GM04504 (cell line): ENCODE results near the gene LRRC73.
A peak's percentile ranks its signal among the peaks of the same experiment; 100 is the strongest.
"Not testable (repeated sequence)": the region's sequence is repeated elsewhere in the genome, so short reads cannot be mapped to it uniquely, and the experiment has no call there.

Experiments
- DNase-seq: peaks from one replicate; pipeline ENCODE4 v3.0.0-alpha.2; 2012; ENCODE audit warnings: low read depth

LRRC73 gene

DNA sequence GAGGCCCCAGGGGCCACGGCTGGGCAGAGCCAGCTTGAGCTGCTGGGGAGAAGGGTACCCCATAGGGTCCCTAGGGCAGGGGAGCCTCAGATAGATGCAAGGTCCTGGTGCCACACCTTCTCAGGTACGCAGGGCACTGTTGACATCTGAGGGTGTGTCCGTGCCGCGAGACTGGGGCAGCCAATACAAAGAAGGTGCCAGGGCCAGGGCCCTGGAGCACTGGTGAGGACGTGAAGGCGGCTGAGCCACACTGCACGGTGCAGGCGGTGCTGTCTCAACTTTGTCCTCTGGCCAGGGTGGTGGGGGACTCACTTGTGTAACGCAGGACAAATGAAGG, 649 bp upstream of the LRRC73 start:
- no peak for DNase-seq

DNA sequence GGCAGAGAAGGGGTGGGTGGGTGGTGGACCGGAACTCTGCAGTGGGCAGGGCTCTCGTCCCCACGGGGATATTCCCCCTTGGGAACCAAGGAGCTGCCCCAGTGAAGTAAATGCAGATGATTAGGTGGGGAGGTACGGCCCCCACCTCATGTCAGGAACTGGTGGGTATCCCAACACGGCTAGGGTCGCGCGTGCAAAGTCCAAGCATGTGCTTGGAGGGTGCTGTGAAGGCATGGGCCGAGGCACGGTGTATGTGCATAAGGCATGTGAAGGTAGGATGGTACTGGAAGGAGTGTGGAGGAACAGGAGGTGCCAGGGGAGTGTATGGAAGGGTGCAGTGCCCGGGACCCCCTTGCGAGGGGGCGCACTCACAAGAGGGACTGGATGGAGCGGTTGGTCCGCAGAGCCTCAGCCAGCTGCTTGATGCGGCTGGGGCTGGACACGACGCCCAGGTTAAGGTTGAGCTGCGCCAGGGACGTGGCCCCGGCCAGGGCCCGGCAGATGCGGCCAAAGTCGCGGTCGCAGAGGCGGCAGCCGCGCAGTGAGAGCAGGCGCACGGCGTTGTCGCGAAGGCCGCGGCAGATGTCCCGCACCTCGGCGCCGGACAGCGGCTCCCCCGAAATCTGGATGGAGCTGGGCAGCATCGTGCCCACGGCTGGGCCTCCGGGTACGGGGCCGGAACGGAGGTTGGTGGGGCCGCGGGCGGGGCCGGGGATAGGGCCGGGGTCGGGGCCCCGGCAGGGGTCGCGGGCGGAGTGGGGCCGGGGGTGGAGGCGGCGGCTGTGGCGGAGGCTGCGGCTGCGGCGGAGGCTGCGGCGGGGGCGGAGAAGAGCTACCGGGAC, 783 bp downstream of the LRRC73 start:
- DNase-seq, result no peak

DNA sequence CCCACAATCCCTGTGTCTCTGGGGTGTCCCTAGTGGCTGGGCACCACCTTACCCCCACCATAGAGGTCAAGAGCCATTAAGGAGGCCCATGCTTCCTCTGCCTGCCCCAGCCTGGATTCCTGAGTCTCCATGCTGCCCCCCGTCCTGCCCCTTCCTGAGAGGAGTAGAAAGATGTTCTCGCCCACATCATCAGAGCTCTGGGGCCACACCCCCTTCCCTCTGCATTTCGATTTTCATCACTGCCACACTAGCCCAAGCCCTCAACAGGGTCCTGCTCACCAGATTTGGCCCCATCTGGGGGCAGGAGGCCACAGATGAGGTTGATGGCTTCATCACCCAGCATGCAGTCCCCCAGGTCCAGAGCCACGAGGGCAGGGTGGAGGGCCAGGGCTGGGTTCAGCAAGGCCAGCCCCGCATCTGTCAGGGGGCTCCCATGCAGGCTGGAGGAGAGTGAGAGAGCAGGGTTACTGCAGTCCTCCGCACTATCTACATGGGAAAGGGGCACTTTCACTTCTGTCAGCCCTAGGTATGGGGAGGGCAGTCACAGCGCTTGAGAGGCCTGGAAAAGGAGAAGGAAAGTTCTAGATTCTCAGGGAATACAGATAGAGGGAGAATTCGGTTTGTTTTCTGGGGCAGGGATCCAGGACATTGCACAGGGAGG, 1.5 kb downstream of the LRRC73 start:
- DNase-seq, result no peak

DNA sequence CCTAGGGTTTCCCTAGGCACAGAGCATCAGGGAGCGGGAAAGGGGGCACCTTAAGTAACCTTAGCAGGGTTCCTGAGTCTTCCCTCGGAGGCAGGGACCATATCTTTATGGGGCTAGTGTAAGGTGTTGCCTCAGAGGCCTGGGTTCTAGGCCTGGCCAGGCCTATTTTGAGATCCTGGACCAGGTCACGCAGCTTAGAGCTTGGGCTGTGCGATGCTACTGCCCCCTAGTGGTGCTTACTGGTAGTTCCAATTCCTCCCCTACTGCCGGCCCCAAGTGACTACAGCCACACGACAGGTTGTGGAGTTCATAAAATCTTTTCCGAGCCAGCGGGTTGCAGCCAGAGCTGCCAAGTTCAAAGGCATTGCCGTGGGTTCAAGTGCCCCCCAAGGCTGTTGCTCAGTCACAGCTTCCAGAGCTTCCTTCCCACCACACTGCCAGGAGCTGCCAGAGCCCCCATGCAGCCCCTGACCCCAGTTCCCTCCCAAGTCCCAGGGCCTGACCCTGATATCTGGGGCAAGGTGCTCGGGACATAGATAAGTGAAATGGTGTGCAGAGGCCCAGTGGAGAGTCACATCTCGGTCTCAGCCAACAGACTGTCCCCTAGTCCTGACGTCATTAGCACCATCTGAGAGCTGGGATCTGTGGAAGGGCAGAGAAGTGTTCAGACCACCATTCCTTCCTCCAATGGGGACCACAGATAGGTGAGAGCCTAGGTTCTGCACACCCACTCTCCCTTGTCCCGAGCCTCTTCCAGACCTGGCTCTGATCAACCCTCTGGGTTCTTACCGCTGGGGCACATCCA, 3.3 kb downstream of the LRRC73 start:
- DNase-seq, result peak; percentile 62

DNA sequence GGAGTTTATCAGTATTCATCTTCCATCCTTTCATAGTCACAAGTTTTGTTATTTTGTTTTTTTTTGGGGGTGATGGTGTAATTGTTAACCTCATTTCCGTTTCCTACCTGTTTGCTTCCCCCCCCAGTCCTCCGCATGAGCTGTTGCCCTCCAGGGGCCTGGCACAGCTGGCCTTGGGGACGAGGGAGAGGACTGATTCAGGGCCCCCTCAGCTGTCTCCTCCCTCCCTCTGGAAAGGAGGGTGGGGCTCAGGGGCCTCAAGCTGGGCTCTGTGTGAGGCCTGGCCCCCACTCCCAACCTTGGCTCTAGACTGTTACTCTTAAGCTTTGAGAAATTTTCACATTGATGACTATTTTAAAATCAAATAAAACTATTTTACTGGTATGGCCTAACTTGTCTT, 4.0 kb downstream of the LRRC73 start:
- DNase-seq, result no peak

DNA sequence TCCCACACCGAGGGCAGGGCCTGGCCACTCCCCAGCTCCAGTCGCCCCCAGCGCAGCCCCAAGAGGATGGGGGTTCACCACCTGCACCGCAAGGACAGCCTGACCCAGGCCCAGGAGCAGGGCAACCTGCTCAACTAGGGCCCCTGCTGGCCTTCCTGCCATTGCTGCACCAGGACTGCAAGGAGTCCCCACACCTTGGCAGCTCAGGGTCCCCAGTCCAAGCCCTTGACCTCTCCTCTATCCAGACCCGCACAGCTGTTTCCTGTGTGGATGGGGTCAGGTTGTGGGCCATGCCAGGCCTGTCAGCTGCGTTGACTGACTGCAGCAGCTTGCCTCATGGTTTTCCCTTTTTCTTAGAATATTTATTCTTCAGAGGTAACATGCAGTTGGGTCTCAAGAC, 4.4 kb downstream of the LRRC73 start:
- DNase-seq, result no peak

DNA sequence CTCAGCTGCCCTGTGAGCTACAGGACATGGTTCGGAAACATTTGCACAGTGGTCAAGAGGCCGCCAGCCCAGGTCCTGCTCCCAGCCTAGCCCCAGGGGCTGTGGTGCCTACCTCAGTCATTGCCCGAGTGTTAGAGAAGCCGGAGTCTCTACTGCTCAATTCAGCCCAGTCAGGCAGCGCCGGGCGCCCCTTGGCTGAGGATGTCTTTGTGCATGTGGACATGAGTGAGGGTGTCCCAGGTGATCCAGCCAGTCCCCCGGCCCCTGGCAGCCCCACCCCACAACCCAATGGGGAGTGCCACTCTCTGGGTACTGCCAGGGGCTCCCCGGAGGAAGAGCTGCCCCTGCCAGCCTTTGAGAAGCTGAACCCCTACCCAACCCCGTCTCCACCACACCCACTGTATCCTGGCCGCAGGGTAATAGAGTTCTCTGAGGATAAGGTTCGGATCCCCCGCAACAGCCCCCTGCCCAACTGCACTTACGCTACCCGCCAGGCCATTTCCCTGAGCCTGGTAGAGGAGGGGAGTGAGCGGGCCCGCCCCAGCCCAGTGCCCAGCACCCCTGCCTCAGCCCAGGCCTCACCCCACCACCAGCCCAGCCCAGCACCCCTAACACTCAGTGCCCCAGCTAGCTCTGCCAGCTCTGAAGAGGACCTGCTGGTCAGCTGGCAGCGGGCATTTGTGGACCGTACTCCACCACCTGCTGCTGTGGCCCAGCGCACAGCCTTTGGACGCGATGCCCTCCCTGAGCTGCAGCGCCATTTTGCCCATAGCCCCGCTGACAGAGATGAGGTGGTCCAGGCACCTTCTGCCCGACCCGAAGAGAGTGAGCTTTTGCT, 5.2 kb downstream of the LRRC73 start:
- no peak for DNase-seq

DNA sequence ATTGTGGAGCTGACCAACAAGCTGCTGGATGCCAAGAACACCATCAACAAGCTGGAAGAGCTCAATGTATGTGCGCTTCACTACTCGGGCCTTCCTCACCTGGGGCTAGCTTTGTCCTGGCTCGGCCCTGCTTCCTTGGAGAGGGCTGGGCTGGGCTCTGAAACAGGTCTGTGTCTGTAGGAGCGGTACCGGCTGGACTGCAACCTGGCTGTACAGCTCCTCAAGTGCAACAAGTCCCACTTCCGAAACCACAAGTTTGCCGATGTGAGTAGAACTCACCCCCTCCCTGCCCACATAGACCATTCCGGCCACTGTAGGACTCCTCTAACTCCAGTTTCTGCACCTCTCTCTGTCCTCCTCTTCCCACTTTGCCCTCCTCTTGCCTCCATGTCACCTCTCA, 6.7 kb downstream of the LRRC73 start:
- no peak for DNase-seq

DNA sequence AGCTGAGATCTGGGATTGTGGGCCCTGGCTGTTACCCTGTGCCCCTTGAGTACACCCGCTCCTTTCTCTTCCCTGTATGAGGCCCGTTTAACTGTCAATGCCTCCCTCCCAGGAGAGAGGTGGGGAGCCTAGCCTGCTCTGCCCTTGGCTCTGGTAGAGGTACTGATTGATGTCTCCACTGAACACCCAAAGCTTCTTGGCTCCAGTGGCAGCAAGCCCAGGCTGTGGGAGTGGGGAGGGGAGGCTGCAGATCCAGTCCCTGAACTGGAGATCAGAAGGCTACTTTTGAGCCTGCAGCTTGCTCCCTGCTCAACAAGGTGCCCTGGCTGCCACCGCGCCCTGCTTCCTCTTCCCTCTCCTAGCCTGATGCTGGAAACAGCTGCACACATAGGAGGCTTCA, 7.5 kb downstream of the LRRC73 start:
- DNase-seq, result no peak

DNA sequence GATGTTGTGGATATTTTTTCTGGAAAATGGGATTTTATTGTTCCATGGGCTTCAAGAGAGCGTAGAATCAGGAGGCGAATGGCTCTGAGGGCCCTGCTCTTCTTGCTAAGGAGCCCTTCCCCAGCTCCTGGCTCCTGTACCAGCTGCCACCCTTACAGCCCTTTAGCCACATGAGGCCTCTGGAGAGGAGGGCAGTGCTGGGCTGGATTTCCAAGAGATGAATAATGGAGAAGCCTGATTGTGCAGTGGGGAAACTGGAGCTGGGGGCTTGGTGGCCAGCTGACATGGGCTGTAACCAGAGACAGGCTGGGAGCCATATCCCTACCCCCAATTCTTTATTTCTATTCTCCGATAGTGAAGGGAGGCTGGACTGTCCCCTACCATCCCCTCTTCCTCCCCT, 9.2 kb downstream of the LRRC73 start:
- DNase-seq, result no peak

DNA sequence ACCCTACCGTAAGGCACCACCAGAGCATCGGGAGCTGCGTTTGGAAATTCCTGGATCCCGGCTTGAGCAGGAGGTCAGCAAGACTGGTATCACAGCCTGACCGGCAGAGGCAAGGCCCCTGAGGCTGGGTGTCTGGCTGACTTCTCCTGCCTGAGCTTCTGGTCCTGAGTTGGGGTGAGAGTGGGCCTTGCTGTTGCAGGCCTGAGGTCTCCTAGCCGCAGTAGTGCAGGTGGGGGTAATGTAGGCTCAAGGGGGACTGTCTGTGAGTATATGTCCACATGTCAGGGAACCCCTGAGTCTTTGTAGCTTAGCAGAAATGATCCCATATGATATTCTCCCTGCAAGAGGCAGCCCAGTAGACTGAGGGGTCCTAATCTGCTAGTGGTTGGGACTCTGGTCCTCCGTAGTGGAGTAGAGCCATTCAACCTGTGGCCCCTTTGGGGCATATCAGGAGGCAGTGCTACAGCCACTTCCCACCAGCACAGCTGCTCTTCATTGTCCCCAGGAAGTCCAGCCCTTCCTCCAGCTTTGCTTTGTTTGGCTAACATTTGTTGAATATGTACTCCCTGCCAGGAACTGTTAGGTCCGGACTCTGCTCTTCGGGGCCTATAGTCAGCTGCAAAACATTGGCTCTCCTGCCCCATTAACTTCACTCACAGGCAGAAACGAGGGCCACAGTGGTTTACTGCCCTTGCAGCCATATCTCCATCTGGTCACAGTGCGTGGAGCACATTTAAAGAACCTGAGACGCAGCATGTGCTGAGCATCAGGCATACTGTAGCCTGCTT, 10.9 kb downstream of the LRRC73 start:
- DNase-seq, result no peak

DNA sequence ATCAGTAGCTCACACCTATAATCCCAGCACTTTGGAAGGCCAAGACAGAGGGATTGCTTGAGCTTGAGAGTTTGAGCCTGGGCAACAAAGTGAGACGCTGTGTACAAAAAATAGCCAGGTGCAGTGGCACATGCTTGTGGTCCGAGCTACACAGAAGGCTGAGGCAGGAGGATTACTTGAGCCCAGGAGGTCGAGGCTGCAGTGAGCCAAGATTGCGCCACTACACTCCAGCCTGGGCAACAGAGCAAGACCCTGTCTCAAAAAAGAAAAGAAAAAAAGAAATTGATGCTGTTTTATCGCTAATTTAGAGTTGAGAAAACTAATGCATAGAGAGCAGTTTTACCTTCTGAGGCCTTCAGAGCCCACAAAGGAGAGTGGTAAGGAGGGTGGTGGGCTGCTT, 11.9 kb downstream of the LRRC73 start:
- not testable (repeated sequence) for DNase-seq

DNA sequence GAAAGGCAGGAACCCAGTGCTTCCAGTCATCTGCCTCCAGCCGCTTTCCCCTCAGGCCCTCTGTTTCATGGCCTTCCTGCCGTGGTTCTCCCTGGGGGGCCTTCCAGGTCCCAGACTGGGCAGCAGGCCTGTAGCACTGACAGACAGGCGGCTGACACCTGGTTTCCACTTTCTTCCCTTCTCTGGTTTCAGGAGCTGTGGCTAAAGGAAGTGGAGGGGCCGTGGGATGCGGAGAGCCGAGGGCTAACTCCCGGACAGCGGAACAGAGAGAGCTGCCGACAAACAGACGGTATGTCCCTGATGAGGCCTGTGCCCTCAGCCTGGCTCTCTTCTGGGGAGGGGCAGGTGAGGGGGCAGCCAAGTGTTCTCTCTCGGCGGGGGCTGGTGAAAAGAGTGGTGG, 12.5 kb downstream of the LRRC73 start:
- no peak for DNase-seq

DNA sequence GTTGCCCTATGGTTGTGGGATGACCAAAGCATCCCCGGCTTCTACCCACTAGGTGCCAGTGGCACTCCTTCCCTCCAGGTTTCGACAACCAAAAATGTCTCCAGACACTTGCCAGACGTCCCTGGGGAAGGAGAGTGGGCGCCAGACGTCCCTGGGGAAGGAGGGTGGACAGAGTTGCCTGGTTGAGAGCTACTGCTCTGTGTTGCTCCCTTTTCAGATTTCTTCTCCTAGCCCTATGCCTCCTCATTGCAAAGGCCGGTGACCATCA, 13.1 kb downstream of the LRRC73 start:
- no peak for DNase-seq

DNA sequence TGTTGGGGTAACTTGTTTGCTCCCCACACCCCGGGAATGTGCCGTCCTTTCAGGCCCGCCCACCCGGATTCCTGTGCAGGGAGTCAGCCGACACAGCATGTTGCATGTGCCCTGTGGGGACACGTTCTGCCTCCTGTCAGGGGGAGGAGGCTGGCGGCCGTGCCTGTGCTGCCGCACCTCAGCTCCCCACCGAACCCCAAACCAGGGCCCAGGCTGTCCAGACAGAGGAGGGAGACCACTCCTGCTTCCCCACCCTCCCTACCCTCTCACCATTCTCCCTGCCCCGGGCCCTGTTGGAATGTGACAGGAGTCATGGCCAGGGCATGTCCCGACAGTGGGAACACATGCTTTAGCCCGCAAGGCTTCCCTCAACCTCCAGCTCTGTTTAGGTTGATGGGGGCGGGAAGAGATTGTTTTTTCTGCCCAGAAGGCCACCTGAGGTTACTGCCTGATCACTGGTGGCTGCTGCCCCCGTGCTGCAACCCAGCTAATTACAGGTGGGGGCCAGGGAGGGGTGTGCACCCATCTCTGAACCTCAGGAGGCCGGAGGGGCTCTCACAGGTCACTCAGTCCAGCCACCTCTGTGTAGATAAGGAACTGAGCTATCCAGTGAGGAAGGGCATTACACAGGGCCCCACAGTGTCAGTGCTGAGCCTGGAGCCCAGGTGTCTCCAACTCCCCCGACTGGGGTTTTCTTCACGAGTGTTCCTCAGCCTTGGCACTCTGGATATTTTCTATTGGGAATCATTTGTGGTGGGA, 13.6 kb downstream of the LRRC73 start:
- DNase-seq, result no peak

DNA sequence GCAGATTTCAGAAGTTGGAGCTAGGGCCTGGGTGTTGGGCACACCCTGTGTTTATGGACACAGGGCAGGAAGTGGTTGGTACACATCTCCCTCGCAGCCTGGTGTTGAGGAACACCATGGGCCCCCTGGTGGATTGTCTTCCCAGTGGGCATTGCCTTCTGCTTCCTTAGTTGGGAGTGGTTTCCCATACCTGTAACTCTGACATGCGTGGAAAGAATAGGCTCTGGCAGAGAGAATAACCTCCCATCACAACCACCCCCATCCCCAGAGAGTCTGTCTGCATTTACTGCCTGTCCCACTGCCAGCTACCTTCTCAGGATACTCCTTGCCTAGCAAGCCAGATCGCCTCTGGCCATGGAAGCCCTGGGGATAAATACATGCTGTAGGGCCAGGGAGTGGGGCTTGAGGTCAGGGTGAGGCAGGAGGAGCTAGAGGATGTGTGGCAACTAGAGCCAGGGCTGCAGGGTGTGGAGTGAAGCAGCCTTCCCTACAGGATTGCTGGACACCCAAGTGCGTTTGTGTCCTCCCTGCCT, 14.7 kb downstream of the LRRC73 start:
- no peak for DNase-seq

DNA sequence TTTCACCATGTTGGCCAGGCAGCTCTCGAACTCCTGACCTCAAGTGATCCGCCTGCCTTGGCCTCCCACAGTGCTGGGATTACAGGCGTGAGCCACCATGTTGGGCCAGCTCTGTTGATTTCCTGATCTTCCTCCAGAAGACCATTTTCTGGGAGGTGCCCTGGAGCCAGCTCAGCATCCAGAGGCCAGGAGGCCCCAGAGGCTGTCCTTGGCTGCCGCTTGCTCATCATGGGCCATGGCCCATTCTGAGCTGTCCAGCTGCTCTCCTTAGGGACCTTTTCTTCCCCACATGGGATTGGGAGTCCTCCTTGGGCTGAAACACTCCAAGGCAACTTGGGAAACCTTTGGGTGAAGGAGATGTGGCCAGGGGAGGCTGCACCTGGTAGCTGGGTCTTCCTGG, 15.4 kb downstream of the LRRC73 start:
- DNase-seq, result no peak

DNA sequence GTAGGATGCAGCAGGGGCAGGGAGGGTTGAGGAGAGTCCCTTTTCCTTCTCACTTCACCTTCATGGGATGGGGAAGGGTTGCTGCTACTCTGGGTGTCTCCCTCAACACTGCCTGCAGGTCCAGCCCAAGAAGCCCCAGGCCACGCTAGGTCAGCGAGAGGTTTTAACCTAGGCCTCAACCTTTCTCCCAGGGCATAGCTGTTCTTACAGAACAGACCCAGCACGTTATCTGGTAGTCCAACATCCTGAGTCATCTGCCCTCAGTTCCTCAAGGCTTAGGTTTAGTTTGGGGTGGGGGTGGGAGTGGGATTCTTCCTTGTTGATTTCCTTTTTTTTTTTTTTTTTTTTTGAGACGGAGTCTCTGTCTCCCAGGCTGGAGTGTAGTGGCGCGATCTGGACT, 15.8 kb downstream of the LRRC73 start:
- DNase-seq, result no peak

DNA sequence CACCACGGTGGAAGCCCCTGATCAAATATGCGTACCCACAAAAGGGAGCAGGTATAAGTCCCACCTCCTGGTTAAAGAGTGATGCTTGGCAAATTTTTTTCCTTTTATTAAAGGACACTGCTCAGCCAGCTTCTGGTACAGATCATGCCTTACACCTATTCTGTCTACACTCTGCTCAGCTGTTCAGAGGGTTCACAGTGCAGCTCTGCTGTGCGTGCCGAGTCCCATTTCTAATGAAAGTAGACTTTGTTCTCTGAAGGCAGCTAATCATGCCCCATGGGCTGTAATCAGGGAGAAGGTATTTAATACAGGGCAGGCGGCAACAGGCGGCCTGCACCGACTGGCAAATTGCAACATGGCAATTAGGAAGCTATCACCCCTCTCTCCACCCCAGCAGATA, 16.3 kb downstream of the LRRC73 start:
- DNase-seq, result no peak

DNA sequence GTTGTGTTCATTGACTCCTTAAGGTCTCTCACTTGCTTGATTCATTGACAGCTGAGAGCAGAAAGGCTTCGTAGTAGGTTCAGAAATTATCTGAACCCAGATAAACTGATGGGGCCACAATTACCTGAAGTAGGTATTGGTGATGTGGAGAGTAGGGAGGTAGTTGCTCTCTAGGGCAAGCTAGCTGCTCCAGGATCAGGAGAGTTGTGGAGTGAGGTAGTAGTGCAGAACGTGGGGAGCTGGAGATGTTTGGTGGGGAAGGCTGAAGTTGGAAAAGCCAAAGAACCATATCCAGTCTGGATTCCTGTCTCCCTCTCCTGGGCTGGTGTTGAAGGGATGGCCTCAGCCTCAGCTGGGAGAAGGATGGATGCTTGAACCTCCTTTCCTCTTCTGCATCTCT, 16.9 kb downstream of the LRRC73 start:
- DNase-seq, result no peak

DNA sequence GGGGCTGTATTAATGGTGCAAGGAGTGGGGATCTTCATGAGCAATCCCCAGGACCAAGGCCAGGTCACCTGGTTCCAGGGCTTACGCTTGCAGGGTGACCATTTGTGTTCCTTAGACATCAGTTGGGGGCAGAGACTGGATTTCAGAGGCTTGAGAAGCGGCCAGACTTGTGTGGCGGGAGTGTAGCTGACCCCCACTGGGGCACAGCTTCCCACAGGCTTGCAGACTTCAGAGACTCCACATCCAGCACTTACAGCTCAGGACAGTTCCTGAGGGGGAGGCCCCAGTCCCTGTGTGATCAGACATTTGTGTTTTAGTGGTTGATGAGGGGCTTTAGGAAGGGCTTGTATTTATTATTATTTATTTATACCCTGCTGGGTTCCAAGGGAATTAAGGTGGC, 17.5 kb downstream of the LRRC73 start:
- DNase-seq, result no peak
